Ishikawa (cell line): ENCODE measurements around the gene PYDC2.

ENCODE experiments used
- CREB1 ChIP-seq: IDR thresholded peaks from 2 replicates; pipeline ENCODE4 v1.6.1; 2012; ENCODE audit warnings: low read depth
- EGR1 ChIP-seq: IDR thresholded peaks from 2 replicates; pipeline ENCODE4 v1.6.1; 2012
- EP300 ChIP-seq: IDR thresholded peaks from 2 replicates; pipeline ENCODE4 v1.6.1; 2012; ENCODE audit warnings: borderline replicate concordance
- FOXM1 ChIP-seq: IDR thresholded peaks from 2 replicates; pipeline ENCODE4 v1.6.1; 2012; ENCODE audit warnings: low read depth, borderline replicate concordance
- MAX ChIP-seq: IDR thresholded peaks from 2 replicates; pipeline ENCODE4 v1.6.1; 2012
- NFIC ChIP-seq: IDR thresholded peaks from 2 replicates; pipeline ENCODE4 v1.6.1; 2012
- RAD21 ChIP-seq: IDR thresholded peaks from 2 replicates; pipeline ENCODE4 v1.6.1; 2012; ENCODE audit warnings: low read depth
- REST ChIP-seq: IDR thresholded peaks from 2 replicates; pipeline ENCODE4 v1.6.1; 2012; ENCODE audit warnings: low read depth, mild to moderate bottlenecking
- TAF1 ChIP-seq: IDR thresholded peaks from 2 replicates; pipeline ENCODE4 v1.6.1; 2012; ENCODE audit warnings: low read depth, mild to moderate bottlenecking
- TCF12 ChIP-seq: IDR thresholded peaks from 2 replicates; pipeline ENCODE4 v1.6.1; 2012; ENCODE audit warnings: low read depth
- USF1 ChIP-seq: IDR thresholded peaks from 2 replicates; pipeline ENCODE4 v1.6.1; 2012
- YY1 ChIP-seq: IDR thresholded peaks from 2 replicates; pipeline ENCODE4 v1.6.1; 2012; ENCODE audit warnings: low read depth

- TF ChIP-seq EGR1 (no peak), CREB1 (no peak), TAF1 (no peak), EP300 (no peak), MAX (no peak), RAD21 (no peak), FOXM1 (no peak), YY1 (no peak), USF1 (no peak), NFIC (no peak), REST (no peak), TCF12 (no peak)
Observed at GRCh38 chr3:191493336-191493735, 32.4 kb downstream of the PYDC2 start.
